Measurements from ENCODE around the gene ESRRG. TPM values are rescaled to one million over a fixed set of nuclear protein-coding genes. Genes with fewer than 3 reads are reported as not detected.

The ESRRG gene
- total and polyA plus RNA-seq, 2 donors (not counting 1 experiment from before 2014, with no cell fraction given): 0.06 TPM; not detected in 1

DNA sequence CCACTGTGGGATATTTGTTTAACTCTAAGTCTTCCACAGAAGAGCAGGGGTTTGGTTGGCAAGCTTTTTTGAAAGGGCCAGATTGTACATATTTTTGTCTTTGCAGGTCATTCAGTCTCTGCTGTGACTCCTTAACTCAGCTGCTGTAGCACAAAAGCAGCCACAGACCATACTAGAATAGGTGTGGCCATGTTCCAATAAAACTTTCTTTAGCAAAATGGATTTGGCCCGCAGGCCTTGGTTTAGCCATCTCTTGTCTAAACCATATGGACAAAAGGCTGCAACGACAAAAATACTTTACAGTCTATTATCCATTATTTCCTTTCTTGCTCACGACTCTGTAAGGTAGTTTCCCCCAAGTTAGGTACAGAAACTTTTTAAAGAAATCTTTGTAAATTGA is 60.5 kb downstream of the ESRRG start:
- Histone ChIP-seq H3K4me1 (ENCODE audit: control insufficient read depth in 2 of 2, insufficient read depth in 2 of 2, low read length in 2 of 2) (no peaks in the 10 kb centered on the region), H3K27ac (ENCODE audit: low read length in 2 of 2) (no peak overlapping the region), H3K9ac (ENCODE audit: low read length) (no peak overlapping the region), H4K20me1 (ENCODE audit: control insufficient read depth, insufficient read depth, low read length, poor library complexity, severe bottlenecking) (no peaks in the 10 kb centered on the region), H3K79me2 (ENCODE audit: control insufficient read depth, insufficient read depth, low read length) (no peaks in the 10 kb centered on the region), H2AFZ (ENCODE audit: insufficient read depth, low read depth, low read length, poor library complexity, severe bottlenecking) (no peak overlapping the region), H3K27me3 (replicated peaks in 1 of 4; ENCODE audit: control extremely low read depth in 1 of 4, control insufficient read depth in 3 of 4, insufficient read depth in 4 of 4, low read length in 3 of 4) (no peaks in the 10 kb centered on the region), H3K4me3 (ENCODE audit: control extremely low read depth in 1 of 5, extremely low read depth in 1 of 5, insufficient read depth in 1 of 5, low read depth in 2 of 5, low read length in 4 of 5) (no peak overlapping the region), H3K9me3 (ENCODE audit: control extremely low read depth in 1 of 3, control insufficient read depth in 2 of 3, insufficient read depth in 1 of 3, low read length in 2 of 3) (no peaks in the 10 kb centered on the region), H3K4me2 (replicated peaks; ENCODE audit: low read depth, low read length, poor library complexity, severe bottlenecking) (no peak overlapping the region), H3K36me3 (replicated peaks in 1 of 2; ENCODE audit: control extremely low read depth in 1 of 2, control insufficient read depth in 1 of 2, extremely low read depth in 1 of 2, insufficient read depth in 2 of 2, low read length in 1 of 2) (no peaks in the 10 kb centered on the region)
- Mint-ChIP-seq H3K9me3 (ENCODE audit: insufficient read depth) (no peaks in the 10 kb centered on the region), H3K4me1 (no peaks in the 10 kb centered on the region), H3K4me3 (no peak overlapping the region), H3K27ac (no peak overlapping the region), H3K27me3 (no peaks in the 10 kb centered on the region)
- DNase-seq (no peak), ATAC-seq (ENCODE audit: low read depth) (no peak)
- POLR2A ChIA-PET: no interaction called here
- WGBS (ENCODE audit: insufficient coverage): 100% methylated on average over 1 of the region's 3 CpGs
- CTCF ChIA-PET: no interaction called here
- intact Hi-C loops (cut with micrococcal nuclease): no loop called here
- TF ChIP-seq, protein P1, sequence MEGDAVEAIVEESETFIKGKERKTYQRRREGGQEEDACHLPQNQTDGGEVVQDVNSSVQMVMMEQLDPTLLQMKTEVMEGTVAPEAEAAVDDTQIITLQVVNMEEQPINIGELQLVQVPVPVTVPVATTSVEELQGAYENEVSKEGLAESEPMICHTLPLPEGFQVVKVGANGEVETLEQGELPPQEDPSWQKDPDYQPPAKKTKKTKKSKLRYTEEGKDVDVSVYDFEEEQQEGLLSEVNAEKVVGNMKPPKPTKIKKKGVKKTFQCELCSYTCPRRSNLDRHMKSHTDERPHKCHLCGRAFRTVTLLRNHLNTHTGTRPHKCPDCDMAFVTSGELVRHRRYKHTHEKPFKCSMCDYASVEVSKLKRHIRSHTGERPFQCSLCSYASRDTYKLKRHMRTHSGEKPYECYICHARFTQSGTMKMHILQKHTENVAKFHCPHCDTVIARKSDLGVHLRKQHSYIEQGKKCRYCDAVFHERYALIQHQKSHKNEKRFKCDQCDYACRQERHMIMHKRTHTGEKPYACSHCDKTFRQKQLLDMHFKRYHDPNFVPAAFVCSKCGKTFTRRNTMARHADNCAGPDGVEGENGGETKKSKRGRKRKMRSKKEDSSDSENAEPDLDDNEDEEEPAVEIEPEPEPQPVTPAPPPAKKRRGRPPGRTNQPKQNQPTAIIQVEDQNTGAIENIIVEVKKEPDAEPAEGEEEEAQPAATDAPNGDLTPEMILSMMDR (IDR thresholded peaks at IDR 0.05): no peak
- TF ChIP-seq EZH2 (IDR thresholded peaks at IDR 0.05; ENCODE audit: borderline replicate concordance, insufficient read depth, low read depth, low read length, poor library complexity, severe bottlenecking): no peak

DNA sequence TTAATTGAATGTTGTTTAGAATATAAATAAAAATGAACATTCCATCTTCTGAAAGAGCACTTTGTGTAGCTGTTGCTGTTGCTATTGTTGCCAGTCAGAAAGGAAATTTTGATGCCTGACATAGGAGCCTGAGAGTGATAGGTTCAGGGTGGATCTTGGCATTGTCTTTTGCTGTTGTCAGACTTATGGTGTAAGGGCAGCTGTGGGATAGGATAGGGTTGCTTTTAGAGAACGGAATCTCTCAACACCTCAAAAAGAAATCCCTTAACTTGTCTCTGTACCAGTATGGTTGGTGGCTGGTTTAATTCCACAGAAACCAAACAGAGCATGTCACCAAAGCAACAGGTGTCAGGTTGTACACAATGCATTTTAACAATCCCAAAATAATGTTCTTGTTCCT is 62.7 kb downstream of the ESRRG start:
- H3K9me3 Mint-ChIP-seq (ENCODE audit: insufficient read depth): no peaks in the 10 kb centered on the region
- H3K4me1 Mint-ChIP-seq: no peaks in the 10 kb centered on the region
- Histone ChIP-seq H3K4me2 (replicated peaks; ENCODE audit: low read depth, low read length, poor library complexity, severe bottlenecking) (no peak overlapping the region), H2AFZ (ENCODE audit: insufficient read depth, low read depth, low read length, poor library complexity, severe bottlenecking) (no peak overlapping the region), H3K9ac (ENCODE audit: low read length) (no peak overlapping the region), H3K4me3 (ENCODE audit: control extremely low read depth in 1 of 5, extremely low read depth in 1 of 5, insufficient read depth in 1 of 5, low read depth in 2 of 5, low read length in 4 of 5) (no peak overlapping the region), H3K27ac (ENCODE audit: low read length in 2 of 2) (no peak overlapping the region), H3K27me3 (replicated peaks in 1 of 4; ENCODE audit: control extremely low read depth in 1 of 4, control insufficient read depth in 3 of 4, insufficient read depth in 4 of 4, low read length in 3 of 4) (no peaks in the 10 kb centered on the region), H3K79me2 (ENCODE audit: control insufficient read depth, insufficient read depth, low read length) (no peaks in the 10 kb centered on the region), H3K9me3 (ENCODE audit: control extremely low read depth in 1 of 3, control insufficient read depth in 2 of 3, insufficient read depth in 1 of 3, low read length in 2 of 3) (no peaks in the 10 kb centered on the region), H3K4me1 (ENCODE audit: control insufficient read depth in 2 of 2, insufficient read depth in 2 of 2, low read length in 2 of 2) (no peaks in the 10 kb centered on the region), H4K20me1 (ENCODE audit: control insufficient read depth, insufficient read depth, low read length, poor library complexity, severe bottlenecking) (no peaks in the 10 kb centered on the region), H3K36me3 (replicated peaks in 1 of 2; ENCODE audit: control extremely low read depth in 1 of 2, control insufficient read depth in 1 of 2, extremely low read depth in 1 of 2, insufficient read depth in 2 of 2, low read length in 1 of 2) (no peaks in the 10 kb centered on the region)
- POLR2A ChIA-PET: no interaction called here
- CTCF ChIA-PET: no interaction called here
- intact Hi-C loops (cut with micrococcal nuclease): no loop called here
- TF ChIP-seq EZH2 (IDR thresholded peaks at IDR 0.05; ENCODE audit: borderline replicate concordance, insufficient read depth, low read depth, low read length, poor library complexity, severe bottlenecking): no peak
- TF ChIP-seq, protein P1 (IDR thresholded peaks at IDR 0.05): no peak
- no peaks in the 10 kb centered on the region for H3K27me3 Mint-ChIP-seq
- no peak overlapping the region for H3K4me3 Mint-ChIP-seq
- no peak overlapping the region for H3K27ac Mint-ChIP-seq
- ATAC-seq (ENCODE audit: low read depth) (no peak), DNase-seq (no peak)
- no CpG with 5 or more reads among the region's 1 CpG for whole genome bisulfite sequencing (ENCODE audit: insufficient coverage)
